Astrocyte (in vitro differentiated cells and primary cell): Measurements from ENCODE around the gene RNF167. TPM values are rescaled to one million over a fixed set of nuclear protein-coding genes. Genes with fewer than 3 reads are reported as not detected.

Source experiments
- DNase-seq: peaks from one replicate; pipeline ENCODE4 v3.0.0-alpha.2; 2010; ENCODE audit warnings: low read depth
- FAIRE-seq: peaks from 2 replicates; lab custom pipeline; 2011; peaks lifted over from hg19 to GRCh38; lab: Jason Lieb, UNC
- H2AFZ ChIP-seq: 2 replicates; pipeline ENCODE4 v1.6.0; 2012; ENCODE audit warnings: low read depth, low read length, inconsistent platforms
- H3K27ac ChIP-seq: 2 replicates; pipeline ENCODE4 v1.5.1; 2011; ENCODE audit warnings: low read depth, low read length, inconsistent platforms
- H3K27me3 ChIP-seq: 2 replicates; pipeline ENCODE4 v1.6.0; 2011; ENCODE audit warnings: low read length, inconsistent platforms; ENCODE audit not compliant: insufficient read depth
- H3K36me3 ChIP-seq: 2 replicates; pipeline ENCODE4 v1.5.1; 2011; ENCODE audit warnings: low read length, inconsistent platforms; ENCODE audit not compliant: insufficient read depth
- H3K4me1 ChIP-seq: 2 replicates; pipeline ENCODE4 v1.5.1; 2011; ENCODE audit warnings: low read length, inconsistent platforms; ENCODE audit not compliant: insufficient read depth
- H3K4me2 ChIP-seq: 2 replicates; pipeline ENCODE4 v1.6.0; 2012; ENCODE audit warnings: low read length, inconsistent platforms
- H3K4me3 ChIP-seq: 2 replicates; pipeline ENCODE4 v1.5.1; 2011; ENCODE audit warnings: low read depth, mild to moderate bottlenecking, low read length, inconsistent platforms; ENCODE audit not compliant: insufficient read depth
- H3K79me2 ChIP-seq: 2 replicates; pipeline ENCODE4 v1.6.0; 2012; ENCODE audit warnings: mild to moderate bottlenecking, low read length, inconsistent platforms; ENCODE audit not compliant: insufficient read depth
- H3K9ac ChIP-seq: 2 replicates; pipeline ENCODE4 v1.6.0; 2012; ENCODE audit warnings: mild to moderate bottlenecking, low read length, inconsistent platforms
- H3K9me3 ChIP-seq: 2 replicates; pipeline ENCODE4 v1.5.1; 2012; ENCODE audit warnings: low read depth, mild to moderate bottlenecking, low read length, inconsistent platforms; ENCODE audit not compliant: insufficient read depth
- H4K20me1 ChIP-seq: 2 replicates; pipeline ENCODE4 v1.6.0; 2012; ENCODE audit warnings: low read length, inconsistent platforms; ENCODE audit not compliant: insufficient read depth
- H3K27ac Mint-ChIP-seq: one replicate; pipeline ENCODE4 v1.8.0; 2021; ENCODE audit warnings: mild to moderate bottlenecking, mixed read lengths; ENCODE audit not compliant: unreplicated experiment
- H3K27me3 Mint-ChIP-seq: one replicate; pipeline ENCODE4 v1.8.0; 2021; ENCODE audit warnings: low read depth, mixed read lengths; ENCODE audit not compliant: unreplicated experiment
- H3K36me3 Mint-ChIP-seq: one replicate; pipeline ENCODE4 v1.8.0; 2021; ENCODE audit warnings: low read depth, mixed read lengths; ENCODE audit not compliant: unreplicated experiment
- H3K4me1 Mint-ChIP-seq: one replicate; pipeline ENCODE4 v1.8.0; 2021; ENCODE audit warnings: low read depth, mixed read lengths; ENCODE audit not compliant: unreplicated experiment
- H3K4me3 Mint-ChIP-seq: one replicate; pipeline ENCODE4 v1.8.0; 2021; ENCODE audit warnings: mild to moderate bottlenecking, moderate library complexity, mixed read lengths; ENCODE audit not compliant: unreplicated experiment
- H3K9me3 Mint-ChIP-seq: one replicate; pipeline ENCODE4 v1.8.0; 2021; ENCODE audit warnings: mild to moderate bottlenecking, mixed read lengths; ENCODE audit not compliant: unreplicated experiment
- CTCF ChIP-seq: IDR thresholded peaks from 2 replicates; pipeline ENCODE4 v1.5.1; 2011; ENCODE audit warnings: low read depth, mild to moderate bottlenecking, inconsistent platforms, low read length, moderate library complexity; ENCODE audit not compliant: insufficient read depth
- EZH2 ChIP-seq: IDR thresholded peaks from 2 replicates; pipeline ENCODE4 v1.6.1; 2012; ENCODE audit warnings: mild to moderate bottlenecking, low read length, inconsistent platforms; ENCODE audit not compliant: insufficient read depth
- microRNA-seq: library from miRNA; unstranded; fragments of <30 nt; microRNA quantifications from one replicate; pipeline ENCODE4 v1.2.0, GENCODE V29; 2020
- total RNA-seq: library from RNA; stranded (reverse); gene quantifications from 2 replicates; pipeline ENCODE4 v1.2.1, GENCODE V29; 2021

Gene RNF167
- total RNA-seq, 1 donor from 2014 or later, result 89.7 TPM

GRCh38 chr17:4994081-4994595 lies 54.1 kb downstream of the RNF167 start:
- peaks cover 7% of the 10 kb centered on the region for H3K4me1 Mint-ChIP-seq
- FAIRE-seq, result no peak
- H3K27me3 ChIP-seq, result no peaks in the 10 kb centered on the region

More at GRCh38 chr17:4994081-4994595, 54.1 kb downstream of the RNF167 start:
- TF ChIP-seq CTCF (no peak), EZH2 (no peak)
- H3K36me3 ChIP-seq, result no peaks in the 10 kb centered on the region
- no peak overlapping the region for H3K9ac ChIP-seq
- Mint-ChIP-seq H3K27me3 (peaks cover 2% of the 10 kb centered on the region), H3K27ac (no peak overlapping the region), H3K4me3 (no peak overlapping the region), H3K36me3 (peaks cover under 1% of the 10 kb centered on the region), H3K9me3 (peaks cover 2% of the 10 kb centered on the region)
- no peak overlapping the region for H3K27ac ChIP-seq
- peaks cover 15% of the 10 kb centered on the region for H3K4me1 ChIP-seq
- DNase-seq, result no peak
- H3K9me3 ChIP-seq, result no peaks in the 10 kb centered on the region
- H3K4me2 ChIP-seq, result no peak overlapping the region
- peaks cover 13% of the 10 kb centered on the region for H3K79me2 ChIP-seq
- no peak overlapping the region for H3K4me3 ChIP-seq
- H4K20me1 ChIP-seq, result peaks cover 9% of the 10 kb centered on the region
- H2AFZ ChIP-seq, result no peak overlapping the region

Small RNA genes lying within 50 kb of the gene (microRNA-seq; reads per million reads assigned to microRNA genes)
- gene MIR6864, result not detected
- gene MIR6865, result not detected

Other genes with a start within 250 kb of the RNF167 start
- 51.6 and 52.7 TPM in 2 replicates for gene PELP1, start 236.1 kb upstream of the RNF167 start, total RNA-seq
- 6.3 and 10.3 TPM in 2 replicates for gene ARRB2, start 229.6 kb upstream of the RNF167 start, total RNA-seq
- gene MED11, start 208.8 kb upstream of the RNF167 start, total RNA-seq, result 8.5 and 9.9 TPM in 2 replicates
- 0.09 and 0.12 TPM in 2 replicates for gene ZMYND15, start 200.4 kb upstream of the RNF167 start, total RNA-seq
- 2.2 and 3.2 TPM in 2 replicates for gene CXCL16, start 200.3 kb upstream of the RNF167 start, total RNA-seq
- gene TM4SF5, start 168.4 kb upstream of the RNF167 start, total RNA-seq, result not detected in 2 replicates
- gene VMO1, start 153.9 kb upstream of the RNF167 start, total RNA-seq, result 0.75 TPM in 1 of 2 replicates, not detected in the other
- not detected in 2 replicates for gene GLTPD2, start 151.3 kb upstream of the RNF167 start, total RNA-seq
- 154 and 161 TPM in 2 replicates for gene PSMB6, start 144.1 kb upstream of the RNF167 start, total RNA-seq
- gene PLD2, start 133.1 kb upstream of the RNF167 start, total RNA-seq, result 21.4 and 29.3 TPM in 2 replicates
- 51.3 and 63.2 TPM in 2 replicates for gene MINK1, start 106.9 kb upstream of the RNF167 start, total RNA-seq
- gene C17orf107, start 40.7 kb upstream of the RNF167 start, total RNA-seq, result 2.2 and 3.9 TPM in 2 replicates
- 0.20 and 0.43 TPM in 2 replicates for gene CHRNE, start 37.2 kb upstream of the RNF167 start, total RNA-seq
- 0.09 TPM in 1 of 2 replicates, not detected in the other for gene GP1BA, start 8.0 kb upstream of the RNF167 start, total RNA-seq
- gene SLC25A11, start 222 bp upstream of the RNF167 start, total RNA-seq, result 36.8 and 43.0 TPM in 2 replicates
- gene PFN1, start 8.3 kb downstream of the RNF167 start, total RNA-seq, result 1,246 and 1,346 TPM in 2 replicates
- gene ENO3, start 10.9 kb downstream of the RNF167 start, total RNA-seq, result 12.7 and 20.4 TPM in 2 replicates
- gene SPAG7, start 27.5 kb downstream of the RNF167 start, total RNA-seq, result 57.2 and 60.9 TPM in 2 replicates
- 43.1 and 44.3 TPM in 2 replicates for gene CAMTA2, start 47.4 kb downstream of the RNF167 start, total RNA-seq
- gene INCA1, start 57.3 kb downstream of the RNF167 start, total RNA-seq, result 0.82 and 1.7 TPM in 2 replicates
- 94.8 and 109 TPM in 2 replicates for gene KIF1C, start 57.7 kb downstream of the RNF167 start, total RNA-seq
- gene SLC52A1, start 95.2 kb downstream of the RNF167 start, total RNA-seq, result not detected in 2 replicates
- gene ZFP3, start 138.2 kb downstream of the RNF167 start, total RNA-seq, result not detected in 2 replicates
- 7.8 and 9.4 TPM in 2 replicates for gene ZNF232, start 171.6 kb downstream of the RNF167 start, total RNA-seq
- gene USP6, start 175.8 kb downstream of the RNF167 start, total RNA-seq, result 0.86 and 1.1 TPM in 2 replicates